Activated T-cell treated with anti-CD3 and anti-CD28 coated beads, Interleukin-2, amount 50 U/mL, for 72 hours (primary cell): Measurements from ENCODE around the gene CTAGE8. TPM values are rescaled to one million over a fixed set of nuclear protein-coding genes. Genes with fewer than 3 reads are reported as not detected.
"Not testable (repeated sequence)": the region's sequence is repeated elsewhere in the genome, so short reads cannot be mapped to it uniquely, and the experiment has no call there.

Experiments
- ATAC-seq, 2 donors: fragments of 150-1000 bp; cut with Tn5 transposase; replicated peaks in 1 of 2; 2 replicates each; pipeline ENCODE4 v1.10.0; 2021; ENCODE audit warnings: moderate library complexity in 2 of 2, mild to moderate bottlenecking in 1 of 2
- DNase-seq, 2 donors: peaks; one replicate each; pipeline ENCODE4 v3.0.0; 2021 to 2022; ENCODE audit warnings: mixed read lengths in 1 of 2
- H3K27ac Mint-ChIP-seq: one replicate; pipeline ENCODE4 v1.8.0; 2022; ENCODE audit warnings: mild to moderate bottlenecking, moderate library complexity, mixed read lengths
- H3K27me3 Mint-ChIP-seq: one replicate; pipeline ENCODE4 v1.8.0; 2022; ENCODE audit warnings: low read depth, mixed read lengths
- H3K36me3 Mint-ChIP-seq, 2 donors: one replicate each; pipeline ENCODE4 v1.8.0; 2022; ENCODE audit warnings: mixed read lengths in 2 of 2, mild to moderate bottlenecking in 1 of 2; ENCODE audit not compliant: insufficient read depth in 2 of 2
- H3K4me1 Mint-ChIP-seq: one replicate; pipeline ENCODE4 v1.8.0; 2022; ENCODE audit warnings: low read depth, mixed read lengths
- H3K4me3 Mint-ChIP-seq, 2 donors: one replicate each; pipeline ENCODE4 v1.8.0; 2022; ENCODE audit warnings: mild to moderate bottlenecking in 2 of 2, mixed read lengths in 2 of 2, moderate library complexity in 2 of 2
- H3K9me3 Mint-ChIP-seq, 2 donors: one replicate each; pipeline ENCODE4 v1.8.0; 2022; ENCODE audit warnings: mixed read lengths in 2 of 2
- total RNA-seq, 2 donors: library from RNA; stranded (reverse); gene quantifications; one replicate each; pipeline ENCODE4 v1.2.3, GENCODE V29; 2022

CTAGE8 gene
- total RNA-seq, 2 donors from 2014 or later: 1.5 TPM; not detected in 1

- ATAC-seq, H3K36me3 Mint-ChIP-seq, H3K9me3 Mint-ChIP-seq, H3K27me3 Mint-ChIP-seq, H3K4me3 Mint-ChIP-seq, H3K27ac Mint-ChIP-seq, H3K4me1 Mint-ChIP-seq, DNase-seq: not testable (repeated sequence)
These were observed 29.7 kb downstream of the CTAGE8 start, which contains the start of gene OR2A42 for GRCh38 chr7:144239365-144239764. TSS of gene OR2A42 (minus strand) at chr7:144239605. CDS start at chr7:144232843, 6,762 bp downstream.

DNA sequence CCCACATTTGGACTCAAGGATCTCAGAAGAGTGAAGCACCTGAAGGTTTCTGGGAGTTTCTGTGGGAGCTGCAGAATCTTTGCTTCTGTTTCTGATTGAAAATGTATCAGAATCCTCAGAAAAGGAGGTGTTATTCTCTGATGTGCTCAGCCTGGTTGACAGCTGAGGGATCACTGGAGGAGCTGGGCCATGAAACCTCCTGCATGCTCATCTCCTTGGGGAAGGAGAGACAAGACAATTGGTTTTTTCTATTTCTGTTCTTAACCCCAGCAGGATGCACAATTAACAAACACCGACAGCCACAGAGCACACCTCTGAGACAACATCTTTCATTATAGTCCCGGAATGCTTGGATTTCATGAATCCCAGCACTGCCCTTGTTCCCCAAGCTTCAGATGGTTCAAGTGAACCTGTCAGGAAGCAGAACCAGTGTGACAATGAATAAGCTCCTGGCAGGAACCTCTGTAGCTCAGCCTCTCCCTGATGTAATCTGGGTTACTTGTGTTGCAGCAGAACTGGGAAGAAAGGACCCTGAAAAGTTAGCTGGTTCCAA is 30.5 kb downstream of the CTAGE8 start:
- not testable (repeated sequence) for ATAC-seq, H3K27ac Mint-ChIP-seq, H3K4me1 Mint-ChIP-seq, DNase-seq, H3K36me3 Mint-ChIP-seq, H3K9me3 Mint-ChIP-seq, H3K27me3 Mint-ChIP-seq, H3K4me3 Mint-ChIP-seq

- not testable (repeated sequence) for H3K4me3 Mint-ChIP-seq, ATAC-seq, H3K36me3 Mint-ChIP-seq, H3K27me3 Mint-ChIP-seq, H3K9me3 Mint-ChIP-seq, H3K4me1 Mint-ChIP-seq, H3K27ac Mint-ChIP-seq, DNase-seq
These were observed 36.0 kb downstream of the CTAGE8 start for GRCh38 chr7:144233039-144233438.

GRCh38 chr7:144231027-144231426 is 38.1 kb downstream of the CTAGE8 start:
- H3K36me3 Mint-ChIP-seq: not testable (repeated sequence)

DNA sequence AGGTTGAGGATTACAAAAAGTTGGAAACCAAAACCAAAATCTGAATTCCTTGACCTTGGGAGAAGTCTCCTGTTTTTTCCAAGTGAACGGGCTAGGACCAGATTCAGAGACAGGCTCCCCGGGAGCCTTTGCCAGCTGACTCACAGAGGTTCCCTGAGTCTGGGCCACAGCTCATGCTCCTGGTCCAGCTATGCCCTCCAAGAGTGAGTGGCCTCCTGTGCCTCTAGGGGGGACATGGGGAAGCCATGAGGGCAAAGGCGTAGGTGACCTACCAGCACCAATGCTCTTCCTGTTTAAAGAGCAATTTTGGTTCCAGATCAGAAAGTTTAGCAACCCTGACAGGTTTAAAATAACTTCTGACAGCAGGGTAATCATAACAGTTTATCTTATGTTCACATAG is 40.3 kb downstream of the CTAGE8 start:
- H3K9me3 Mint-ChIP-seq, H3K27ac Mint-ChIP-seq, H3K4me1 Mint-ChIP-seq, H3K4me3 Mint-ChIP-seq, H3K36me3 Mint-ChIP-seq, DNase-seq, H3K27me3 Mint-ChIP-seq, ATAC-seq: not testable (repeated sequence)

More at GRCh38 chr7:144231027-144231426, 38.1 kb downstream of the CTAGE8 start:
- not testable (repeated sequence) for ATAC-seq, H3K9me3 Mint-ChIP-seq, H3K27me3 Mint-ChIP-seq, H3K27ac Mint-ChIP-seq, DNase-seq, H3K4me1 Mint-ChIP-seq, H3K4me3 Mint-ChIP-seq

DNA sequence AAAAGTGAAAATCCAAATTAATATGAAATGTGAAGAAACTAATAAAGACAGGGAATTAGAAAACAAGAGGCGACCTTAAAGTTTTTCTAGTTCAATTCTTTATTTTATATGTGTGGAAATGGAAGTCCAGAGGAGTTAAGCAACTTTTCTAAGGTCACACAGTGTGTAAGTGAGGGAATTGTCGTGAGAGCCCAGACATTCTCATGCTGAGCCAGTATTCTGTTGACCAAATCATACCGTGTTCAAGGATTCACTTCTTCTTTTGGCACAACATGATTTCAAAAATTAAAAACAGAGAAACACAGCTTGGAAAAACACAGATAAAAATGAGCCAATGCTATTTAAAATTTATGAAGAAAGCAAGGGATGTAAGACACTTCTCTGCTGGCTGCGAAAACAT is 42.2 kb downstream of the CTAGE8 start:
- H3K27me3 Mint-ChIP-seq, H3K27ac Mint-ChIP-seq, H3K4me1 Mint-ChIP-seq, H3K36me3 Mint-ChIP-seq, ATAC-seq, DNase-seq, H3K4me3 Mint-ChIP-seq, H3K9me3 Mint-ChIP-seq: not testable (repeated sequence)

DNA sequence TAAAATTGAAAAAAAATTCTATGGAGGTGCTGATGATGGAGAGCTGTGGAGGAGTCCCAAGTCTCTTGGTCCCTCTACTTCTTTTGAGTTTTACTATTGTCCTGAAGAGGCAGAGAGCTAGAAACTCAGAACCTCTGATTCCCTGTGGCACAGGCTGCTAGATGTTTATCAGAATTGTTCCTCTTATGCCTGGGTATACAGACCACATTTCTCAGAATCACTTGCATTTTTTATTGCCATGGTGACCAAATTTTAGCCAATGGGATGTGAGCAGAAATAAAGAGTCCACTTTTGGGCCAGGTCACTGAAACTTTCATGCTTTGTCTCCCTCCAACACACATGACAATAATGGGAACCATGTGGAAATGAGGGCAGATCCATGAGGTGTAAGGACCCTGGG is 45.4 kb downstream of the CTAGE8 start:
- not testable (repeated sequence) for H3K27ac Mint-ChIP-seq, DNase-seq, H3K4me3 Mint-ChIP-seq, H3K9me3 Mint-ChIP-seq, ATAC-seq, H3K36me3 Mint-ChIP-seq, H3K27me3 Mint-ChIP-seq, H3K4me1 Mint-ChIP-seq

DNA sequence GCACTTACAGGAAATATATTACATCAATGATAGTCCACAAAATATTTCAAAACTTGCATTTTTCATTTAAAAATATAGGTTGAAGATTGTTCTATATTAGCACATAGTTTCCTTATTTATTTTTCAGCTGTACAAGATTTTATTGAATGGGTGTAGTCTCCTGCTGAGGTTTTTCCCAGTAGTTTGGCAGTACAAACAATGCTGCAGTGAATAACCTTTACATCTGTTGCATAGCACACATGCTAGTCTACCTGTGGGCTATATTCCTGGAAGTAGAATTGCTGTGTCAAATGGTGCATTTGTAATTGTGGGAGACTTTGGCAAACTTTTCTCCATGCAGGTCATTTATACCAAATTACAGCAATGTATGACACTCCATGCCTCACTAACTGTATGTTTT is 48.6 kb downstream of the CTAGE8 start:
- not testable (repeated sequence) for H3K36me3 Mint-ChIP-seq, H3K27ac Mint-ChIP-seq, ATAC-seq, DNase-seq, H3K4me1 Mint-ChIP-seq, H3K27me3 Mint-ChIP-seq, H3K4me3 Mint-ChIP-seq, H3K9me3 Mint-ChIP-seq

DNA sequence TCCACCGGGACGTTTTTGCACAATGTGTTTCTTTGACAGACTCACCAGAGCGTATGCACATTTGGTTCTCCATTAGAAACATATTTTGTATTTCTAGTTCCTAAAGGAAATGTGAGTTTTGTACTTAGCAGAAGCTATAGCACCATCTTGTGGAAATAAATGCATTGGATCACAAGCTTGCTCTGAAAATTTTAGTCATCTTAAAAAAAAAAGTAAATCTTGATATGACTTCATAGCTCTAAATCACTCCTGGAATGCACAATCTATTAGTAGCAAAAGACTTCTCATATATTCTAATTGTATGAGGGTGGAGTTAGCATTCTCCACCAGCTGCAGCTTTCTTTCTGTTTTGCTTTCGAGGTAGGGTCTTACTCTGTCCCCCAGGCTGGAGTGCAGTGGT is 49.9 kb downstream of the CTAGE8 start:
- not testable (repeated sequence) for H3K4me1 Mint-ChIP-seq, H3K36me3 Mint-ChIP-seq, H3K9me3 Mint-ChIP-seq, H3K27me3 Mint-ChIP-seq, H3K4me3 Mint-ChIP-seq, H3K27ac Mint-ChIP-seq, DNase-seq
- ATAC-seq: peak in 1 of 2 donors; percentile 53

GRCh38 chr7:144218581-144218980 is 50.5 kb downstream of the CTAGE8 start:
- H3K4me1 Mint-ChIP-seq, H3K36me3 Mint-ChIP-seq, DNase-seq, H3K27ac Mint-ChIP-seq, ATAC-seq, H3K9me3 Mint-ChIP-seq, H3K27me3 Mint-ChIP-seq, H3K4me3 Mint-ChIP-seq: not testable (repeated sequence)

DNA sequence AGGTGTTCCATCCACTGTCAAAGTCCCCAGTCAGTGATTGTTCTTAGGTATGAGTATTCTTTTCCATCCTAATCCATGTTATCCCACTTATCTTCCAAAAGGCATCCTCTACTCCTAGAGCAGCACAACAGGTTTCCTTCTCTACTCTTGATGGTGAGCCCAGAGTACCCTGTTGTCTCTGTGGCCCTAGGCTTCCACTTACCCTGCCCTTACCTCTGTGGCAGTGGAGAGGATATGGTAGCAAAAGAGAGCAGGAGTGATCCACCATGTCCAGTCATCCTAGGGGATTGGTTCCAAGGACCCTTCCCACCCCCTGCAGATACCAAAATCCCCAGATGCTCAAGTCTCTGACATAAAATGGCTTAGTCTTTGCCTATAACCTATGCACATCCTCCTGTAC is 51.9 kb downstream of the CTAGE8 start:
- DNase-seq, H3K9me3 Mint-ChIP-seq, H3K27ac Mint-ChIP-seq, ATAC-seq, H3K27me3 Mint-ChIP-seq, H3K36me3 Mint-ChIP-seq, H3K4me3 Mint-ChIP-seq, H3K4me1 Mint-ChIP-seq: not testable (repeated sequence)

Other genes with a start within 250 kb of the CTAGE8 start
- gene OR2A5, start 220.3 kb downstream of the CTAGE8 start, total RNA-seq: not detected
- gene OR2A25, start 199.5 kb downstream of the CTAGE8 start, total RNA-seq: not detected
- not detected for gene OR2A12, start 183.0 kb downstream of the CTAGE8 start, total RNA-seq
- not detected for gene OR2A2, start 159.7 kb downstream of the CTAGE8 start, total RNA-seq
- gene OR2A14, start 146.1 kb downstream of the CTAGE8 start, total RNA-seq: not detected
- 1 to 10 TPM; 1.5 to 4.2 TPM for gene CTAGE4, start 85.8 kb downstream of the CTAGE8 start, total RNA-seq
- gene ARHGEF35, start 73.5 kb downstream of the CTAGE8 start, total RNA-seq: 1 to 10 TPM; 3.8 to 7.4 TPM
- gene OR2A42, start 29.7 kb downstream of the CTAGE8 start, total RNA-seq: not detected
- gene OR2A7, start 4.5 kb downstream of the CTAGE8 start, total RNA-seq: 1 to 10 TPM; 2.0 to 5.4 TPM
- gene OR2A1, start 43.1 kb upstream of the CTAGE8 start, total RNA-seq: not detected
- 10 to 100 TPM; 13.4 to 16.8 TPM for gene ARHGEF5, start 86.1 kb upstream of the CTAGE8 start, total RNA-seq
- not detected for gene NOBOX, start 134.4 kb upstream of the CTAGE8 start, total RNA-seq